ENCODE data around the gene CAMP. TPM values are rescaled to one million over a fixed set of nuclear protein-coding genes. Genes with fewer than 3 reads are reported as not detected.

The CAMP gene
- total RNA-seq, 1 donor from 2014 or later: not detected

DNA sequence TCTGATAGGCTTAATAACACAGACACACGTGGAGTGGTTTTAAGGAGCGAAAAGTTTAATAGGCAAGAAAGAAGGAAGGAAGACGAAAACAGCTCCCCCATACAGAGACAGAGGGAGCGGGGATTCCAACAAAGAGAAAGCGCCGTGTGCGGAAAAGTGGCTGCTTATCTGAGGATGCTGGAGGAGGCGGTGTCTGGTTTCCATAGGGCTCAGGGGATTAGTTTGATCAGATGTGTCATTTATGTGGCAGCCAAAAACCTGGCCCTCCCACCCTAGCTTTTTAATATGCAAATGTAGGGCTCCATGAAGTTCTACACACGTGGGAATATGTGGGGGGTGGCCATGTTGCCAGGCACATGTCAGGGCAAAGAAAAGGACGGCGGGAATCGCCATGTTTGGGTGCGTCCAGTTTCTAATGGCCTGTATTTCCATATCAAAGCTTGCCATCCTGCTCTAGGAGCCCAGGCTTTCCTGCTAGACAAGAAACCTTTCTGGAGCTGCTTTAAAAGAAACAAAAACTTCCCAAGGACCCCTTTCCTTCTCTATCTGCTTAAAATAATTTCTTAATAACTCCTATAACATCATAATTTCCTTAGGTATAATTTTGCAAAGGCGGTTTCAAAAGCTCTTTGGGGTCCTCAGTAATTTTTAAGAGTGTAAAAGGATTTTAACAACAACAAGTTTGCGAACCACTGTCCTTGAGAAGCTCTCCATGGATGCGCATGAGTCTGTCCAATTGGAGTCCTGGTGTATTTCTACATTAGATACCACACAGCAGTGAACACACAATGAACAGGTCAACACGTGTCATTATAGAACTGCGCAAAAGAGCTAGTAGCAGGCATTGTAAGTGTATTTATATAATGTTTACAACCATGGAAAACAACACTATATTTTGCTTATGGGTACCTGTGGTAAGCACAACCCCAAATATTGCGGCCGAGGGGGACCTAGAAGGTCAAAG lies 17.0 kb downstream of the CAMP start:
- Histone ChIP-seq H3F3A (ENCODE audit: low read depth) (peaks cover 27% of the 10 kb centered on the region), H3K9ac (no peak overlapping the region), H3K27ac (no peak overlapping the region), H3K27me3 (no peaks in the 10 kb centered on the region), H2AFZ (replicated peaks) (peak overlapping the region; percentile 98), H3K9me3 (ENCODE audit: low read depth) (no peaks in the 10 kb centered on the region), H3K4me2 (peak overlapping the region; percentile 91), H4K20me1 (ENCODE audit: low read depth) (peaks cover 22% of the 10 kb centered on the region), H3K79me2 (ENCODE audit: low read depth) (peaks cover 43% of the 10 kb centered on the region), H3K4me1 (peaks cover 25% of the 10 kb centered on the region), H3K36me3 (no peaks in the 10 kb centered on the region), H3K4me3 (peak overlapping the region; percentile 73)
- Mint-ChIP-seq H3K4me3 (peak overlapping the region; percentile 95), H3K27ac (peak overlapping the region; percentile 90), H3K9me3 (no peaks in the 10 kb centered on the region), H3K36me3 (peaks cover 2% of the 10 kb centered on the region), H3K4me1 (peaks cover 28% of the 10 kb centered on the region), H3K27me3 (ENCODE audit: insufficient read depth, low read depth) (no peaks in the 10 kb centered on the region)
- TF ChIP-seq EZH2phosphoT487 (IDR thresholded peaks at IDR 0.05) (no peak), EZH2 (IDR thresholded peaks at IDR 0.05) (no peak)
- TF ChIP-seq, protein P1, sequence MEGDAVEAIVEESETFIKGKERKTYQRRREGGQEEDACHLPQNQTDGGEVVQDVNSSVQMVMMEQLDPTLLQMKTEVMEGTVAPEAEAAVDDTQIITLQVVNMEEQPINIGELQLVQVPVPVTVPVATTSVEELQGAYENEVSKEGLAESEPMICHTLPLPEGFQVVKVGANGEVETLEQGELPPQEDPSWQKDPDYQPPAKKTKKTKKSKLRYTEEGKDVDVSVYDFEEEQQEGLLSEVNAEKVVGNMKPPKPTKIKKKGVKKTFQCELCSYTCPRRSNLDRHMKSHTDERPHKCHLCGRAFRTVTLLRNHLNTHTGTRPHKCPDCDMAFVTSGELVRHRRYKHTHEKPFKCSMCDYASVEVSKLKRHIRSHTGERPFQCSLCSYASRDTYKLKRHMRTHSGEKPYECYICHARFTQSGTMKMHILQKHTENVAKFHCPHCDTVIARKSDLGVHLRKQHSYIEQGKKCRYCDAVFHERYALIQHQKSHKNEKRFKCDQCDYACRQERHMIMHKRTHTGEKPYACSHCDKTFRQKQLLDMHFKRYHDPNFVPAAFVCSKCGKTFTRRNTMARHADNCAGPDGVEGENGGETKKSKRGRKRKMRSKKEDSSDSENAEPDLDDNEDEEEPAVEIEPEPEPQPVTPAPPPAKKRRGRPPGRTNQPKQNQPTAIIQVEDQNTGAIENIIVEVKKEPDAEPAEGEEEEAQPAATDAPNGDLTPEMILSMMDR (IDR thresholded peaks at IDR 0.05): no peak
- DNase-seq (ENCODE audit: low spot score): peak; percentile 70

DNA sequence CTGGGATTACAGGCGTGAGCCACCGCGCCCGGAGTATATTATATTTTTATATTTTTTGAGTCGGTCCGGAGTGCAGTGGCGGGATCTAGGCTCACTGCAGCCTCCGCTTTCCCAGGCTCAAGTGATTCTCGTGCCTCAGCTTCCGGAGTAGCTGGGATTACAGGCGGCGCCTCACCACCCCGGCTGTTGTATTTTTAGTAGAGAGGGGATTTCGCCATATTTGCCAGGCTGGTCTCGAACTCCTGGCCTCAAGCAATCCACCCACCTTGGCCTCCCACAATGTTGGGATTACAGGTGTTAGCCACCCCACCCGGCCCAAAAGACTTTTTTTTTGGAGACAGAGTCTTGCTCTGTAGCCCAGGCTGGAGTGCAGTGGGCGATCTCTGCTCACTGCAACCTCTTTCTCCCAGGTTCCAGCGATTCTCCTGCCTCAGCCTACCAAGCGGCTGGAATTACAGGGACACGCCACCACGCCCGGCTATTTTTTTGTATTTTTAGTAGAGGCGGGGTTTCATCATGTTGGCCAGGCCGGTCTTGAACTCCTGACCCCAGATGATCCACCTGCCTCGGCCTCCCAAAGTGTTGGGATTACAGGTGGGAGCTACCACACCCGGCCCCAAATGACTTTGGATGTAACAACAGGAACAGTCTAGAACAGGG lies 18.6 kb downstream of the CAMP start:
- H3K36me3 Mint-ChIP-seq: peaks cover 4% of the 10 kb centered on the region
- H3F3A ChIP-seq (ENCODE audit: low read depth): peaks cover 27% of the 10 kb centered on the region
- H2AFZ ChIP-seq (replicated peaks): no peak overlapping the region
- no peaks in the 10 kb centered on the region for H3K9me3 ChIP-seq (ENCODE audit: low read depth)
- no peaks in the 10 kb centered on the region for H3K36me3 ChIP-seq
- H3K4me2 ChIP-seq: peak overlapping the region; percentile 91
- peak; percentile 31 for DNase-seq (ENCODE audit: low spot score)
- H3K27ac ChIP-seq: no peak overlapping the region
- peaks cover 30% of the 10 kb centered on the region for H4K20me1 ChIP-seq (ENCODE audit: low read depth)
- peak overlapping the region; percentile 75 for H3K9ac ChIP-seq
- H3K4me1 Mint-ChIP-seq: peaks cover 22% of the 10 kb centered on the region
- peaks cover 60% of the 10 kb centered on the region for H3K79me2 ChIP-seq (ENCODE audit: low read depth)
- no peaks in the 10 kb centered on the region for H3K27me3 ChIP-seq
- H3K27me3 Mint-ChIP-seq (ENCODE audit: insufficient read depth, low read depth): no peaks in the 10 kb centered on the region
- peak overlapping the region; percentile 73 for H3K4me3 ChIP-seq
- peak overlapping the region; percentile 95 for H3K4me3 Mint-ChIP-seq
- TF ChIP-seq, protein P1 (IDR thresholded peaks at IDR 0.05): no peak
- TF ChIP-seq EZH2phosphoT487 (IDR thresholded peaks at IDR 0.05) (no peak), EZH2 (IDR thresholded peaks at IDR 0.05) (no peak)
- no peak overlapping the region for H3K27ac Mint-ChIP-seq
- no peaks in the 10 kb centered on the region for H3K9me3 Mint-ChIP-seq
- peaks cover 25% of the 10 kb centered on the region for H3K4me1 ChIP-seq

DNA sequence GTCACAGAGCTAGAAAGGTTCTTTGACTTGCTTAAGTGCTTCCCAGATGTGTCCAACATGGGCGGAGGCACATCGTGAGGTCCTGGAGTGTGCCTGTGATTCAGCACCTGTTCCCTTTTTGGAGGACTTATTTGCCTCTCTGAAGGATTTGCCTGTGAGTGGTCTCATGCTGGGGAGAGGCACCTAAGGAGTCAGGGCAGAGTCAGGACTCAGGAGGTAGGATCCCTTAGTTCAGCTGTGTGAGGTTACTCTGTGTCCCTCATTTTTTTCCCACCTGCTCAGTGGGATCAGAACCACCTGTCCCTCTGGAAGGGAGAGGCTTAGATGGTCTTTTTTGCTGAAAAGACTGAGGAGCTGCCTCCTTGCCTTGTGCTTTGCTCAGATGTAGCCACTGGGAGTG lies 20.6 kb downstream of the CAMP start:
- no peak overlapping the region for H3K9ac ChIP-seq
- DNase-seq (ENCODE audit: low spot score): no peak
- H3K4me1 Mint-ChIP-seq: peaks cover 20% of the 10 kb centered on the region
- H3K79me2 ChIP-seq (ENCODE audit: low read depth): peaks cover 79% of the 10 kb centered on the region
- H3K36me3 ChIP-seq: peaks cover 5% of the 10 kb centered on the region
- H3K4me2 ChIP-seq: peak overlapping the region; percentile 91
- no peaks in the 10 kb centered on the region for H3K27me3 Mint-ChIP-seq (ENCODE audit: insufficient read depth, low read depth)
- no peaks in the 10 kb centered on the region for H3K27me3 ChIP-seq
- peaks cover 42% of the 10 kb centered on the region for H4K20me1 ChIP-seq (ENCODE audit: low read depth)
- no peak overlapping the region for H2AFZ ChIP-seq (replicated peaks)
- H3K4me3 ChIP-seq: peak overlapping the region; percentile 73
- peaks cover 25% of the 10 kb centered on the region for H3K4me1 ChIP-seq
- H3K4me3 Mint-ChIP-seq: no peak overlapping the region
- H3K9me3 ChIP-seq (ENCODE audit: low read depth): no peaks in the 10 kb centered on the region
- peak overlapping the region; percentile 23 for H3K27ac ChIP-seq
- H3K36me3 Mint-ChIP-seq: peaks cover 13% of the 10 kb centered on the region
- TF ChIP-seq, protein P1 (IDR thresholded peaks at IDR 0.05): no peak
- H3K9me3 Mint-ChIP-seq: no peaks in the 10 kb centered on the region
- H3F3A ChIP-seq (ENCODE audit: low read depth): peaks cover 30% of the 10 kb centered on the region
- H3K27ac Mint-ChIP-seq: no peak overlapping the region
